Measurements from ENCODE around the gene CDK5RAP2. TPM values are rescaled to one million over a fixed set of nuclear protein-coding genes. Genes with fewer than 3 reads are reported as not detected.
"Not testable (repeated sequence)": the region's sequence is repeated elsewhere in the genome, so short reads cannot be mapped to it uniquely, and the experiment has no call there.

The CDK5RAP2 gene
- polyA plus RNA-seq, 4 donors = 15.7 to 49.3 (median 18.9) TPM

DNA sequence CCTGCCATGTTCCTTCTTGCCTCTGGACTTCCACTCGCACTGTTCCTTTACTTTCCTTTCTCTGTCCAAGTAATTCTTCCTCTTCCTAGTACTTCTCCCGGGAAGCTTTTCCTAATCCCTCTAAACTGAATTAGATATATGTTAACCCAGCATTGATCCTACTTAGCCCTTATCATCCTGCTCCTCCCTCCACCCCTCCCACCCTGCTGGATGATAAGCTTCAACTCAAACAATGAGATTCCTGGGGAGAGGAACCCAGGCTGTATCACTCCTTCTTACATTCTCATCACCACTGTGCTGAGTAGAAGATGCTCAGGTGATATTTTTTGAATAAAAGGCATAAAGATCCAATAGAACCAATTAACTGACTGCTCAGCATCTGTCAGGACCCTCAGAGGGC is 45.7 kb downstream of the CDK5RAP2 start:
- H3K27me3 ChIP-seq (ENCODE audit: control insufficient read depth in 3 of 3, insufficient read depth in 3 of 3, low read length in 3 of 3) = no peaks in the 10 kb centered on the region
- FAIRE-seq (no peak), DNase-seq (peak in 1 of 2 donors; percentile 22)
- peaks cover 0 to 2% (median 0%) of the 10 kb centered on the region in 3 donors for H3K4me1 ChIP-seq (ENCODE audit: control insufficient read depth in 3 of 3, insufficient read depth in 2 of 3, low read depth in 1 of 3, low read length in 2 of 3)
- H3K4me3 ChIP-seq (ENCODE audit: low read depth in 1 of 3, low read length in 3 of 3) = no peak overlapping the region
- peaks cover 12 to 44% (median 13%) of the 10 kb centered on the region in 3 donors for H3K36me3 ChIP-seq (ENCODE audit: control insufficient read depth in 3 of 3, insufficient read depth in 2 of 3, low read depth in 1 of 3, low read length in 3 of 3)
- H3K9me3 ChIP-seq (ENCODE audit: control insufficient read depth in 2 of 2, insufficient read depth in 1 of 2, low read depth in 1 of 2, low read length in 1 of 2) = no peaks in the 10 kb centered on the region
- WGBS, 3 donors = 57 to 78% (median 63%) methylated on average over 2 of the region's 2 CpGs
- no peak overlapping the region for H3K27ac ChIP-seq (ENCODE audit: low read depth in 1 of 3, low read length in 2 of 3)

DNA sequence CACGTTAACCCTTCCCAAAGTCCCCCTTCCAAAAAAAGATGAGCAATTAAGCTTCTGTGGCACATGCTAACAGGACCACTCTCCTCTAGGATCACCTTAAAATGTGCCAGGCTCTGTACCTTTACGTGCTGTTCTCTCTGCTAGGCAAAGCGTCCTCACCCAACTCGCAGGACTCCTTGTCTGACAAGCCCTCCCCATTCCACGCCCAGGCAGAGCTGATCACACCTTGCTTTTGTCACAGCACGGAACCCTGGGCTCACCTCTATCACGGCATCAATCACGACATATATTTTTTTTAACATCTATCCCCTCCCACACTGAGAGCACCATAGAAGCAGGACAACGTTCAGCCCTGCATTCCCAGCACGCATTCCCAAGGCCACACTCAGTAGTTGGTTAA is 47.1 kb downstream of the CDK5RAP2 start:
- DNase-seq (peak in 1 of 2 donors; percentile 14), FAIRE-seq (no peak)
- Histone ChIP-seq H3K36me3 (ENCODE audit: control insufficient read depth in 3 of 3, insufficient read depth in 2 of 3, low read depth in 1 of 3, low read length in 3 of 3) (peaks cover 13 to 52% (median 21%) of the 10 kb centered on the region in 3 donors), H3K27me3 (ENCODE audit: control insufficient read depth in 3 of 3, insufficient read depth in 3 of 3, low read length in 3 of 3) (no peaks in the 10 kb centered on the region), H3K4me1 (ENCODE audit: control insufficient read depth in 3 of 3, insufficient read depth in 2 of 3, low read depth in 1 of 3, low read length in 2 of 3) (peaks cover 0 to 2% (median 0%) of the 10 kb centered on the region in 3 donors), H3K9me3 (ENCODE audit: control insufficient read depth in 2 of 2, insufficient read depth in 1 of 2, low read depth in 1 of 2, low read length in 1 of 2) (no peaks in the 10 kb centered on the region), H3K4me3 (ENCODE audit: low read depth in 1 of 3, low read length in 3 of 3) (no peak overlapping the region), H3K27ac (ENCODE audit: low read depth in 1 of 3, low read length in 2 of 3) (peak overlapping the region in 1 of 3 donors; percentile 74)
- 87 to 92% (median 91%) methylated on average over 10 of the region's 10 CpGs for WGBS, 3 donors

DNA sequence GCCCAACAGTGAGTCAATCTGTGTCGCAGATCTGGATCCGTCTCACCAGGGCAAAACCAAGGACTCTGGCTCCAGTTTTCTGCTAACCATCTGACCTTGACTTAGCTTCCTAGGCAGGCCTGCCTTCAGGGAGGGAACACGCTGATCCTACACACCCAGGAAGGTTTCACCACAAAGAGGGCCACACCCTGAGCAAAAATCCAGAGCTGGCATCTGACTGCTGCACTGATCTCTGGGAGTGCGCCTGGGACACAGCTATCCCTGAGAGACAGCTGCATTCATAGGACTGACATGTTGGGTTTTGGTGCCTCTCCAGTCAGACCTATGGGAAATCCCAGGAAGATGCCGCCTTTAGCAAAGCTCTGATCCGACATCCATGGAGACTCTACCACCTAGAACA is 47.5 kb downstream of the CDK5RAP2 start:
- peaks cover 0 to 2% (median 0%) of the 10 kb centered on the region in 3 donors for H3K4me1 ChIP-seq (ENCODE audit: control insufficient read depth in 3 of 3, insufficient read depth in 2 of 3, low read depth in 1 of 3, low read length in 2 of 3)
- DNase-seq = peak; percentile 33 to 94
- no peak for FAIRE-seq
- WGBS, 3 donors = 51 to 85% (median 78%) methylated on average over 6 of the region's 6 CpGs
- no peaks in the 10 kb centered on the region for H3K9me3 ChIP-seq (ENCODE audit: control insufficient read depth in 2 of 2, insufficient read depth in 1 of 2, low read depth in 1 of 2, low read length in 1 of 2)
- peak overlapping the region in 1 of 3 donors; percentile 75 for H3K27ac ChIP-seq (ENCODE audit: low read depth in 1 of 3, low read length in 2 of 3)
- H3K36me3 ChIP-seq (ENCODE audit: control insufficient read depth in 3 of 3, insufficient read depth in 2 of 3, low read depth in 1 of 3, low read length in 3 of 3) = peaks cover 13 to 53% (median 23%) of the 10 kb centered on the region in 3 donors
- H3K4me3 ChIP-seq (ENCODE audit: low read depth in 1 of 3, low read length in 3 of 3) = no peak overlapping the region
- no peaks in the 10 kb centered on the region for H3K27me3 ChIP-seq (ENCODE audit: control insufficient read depth in 3 of 3, insufficient read depth in 3 of 3, low read length in 3 of 3)

DNA sequence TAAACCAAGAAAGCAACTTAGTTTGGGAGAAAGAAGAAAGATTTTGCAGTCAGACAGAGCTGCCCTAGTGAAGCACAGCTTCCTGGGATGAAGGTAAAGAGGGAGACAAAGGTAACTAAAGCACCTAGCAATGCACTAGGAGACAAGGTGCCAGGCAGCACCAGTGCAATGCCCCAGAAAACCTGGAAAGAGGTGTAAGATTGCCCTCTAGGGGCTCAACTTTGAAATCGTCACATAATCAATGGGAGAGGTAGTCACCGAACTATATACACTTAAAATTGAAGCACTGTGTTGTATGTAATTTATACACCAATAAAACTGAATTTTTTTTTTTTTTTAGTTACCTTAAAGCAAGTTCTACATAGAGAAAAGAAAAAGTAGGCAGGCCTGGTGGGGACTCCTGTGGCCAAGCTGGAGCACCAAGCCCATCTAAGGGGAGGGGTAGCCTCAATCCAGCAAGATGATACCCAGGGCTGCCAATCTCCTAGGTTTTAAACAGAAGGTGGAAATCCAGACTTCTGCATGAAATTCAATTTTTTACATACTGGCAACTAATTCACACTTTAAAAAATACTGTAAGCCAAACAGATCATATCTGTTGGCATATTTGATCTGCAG is 48.2 kb downstream of the CDK5RAP2 start:
- DNase-seq = peak; percentile 20 to 68
- H3K36me3 ChIP-seq (ENCODE audit: control insufficient read depth in 3 of 3, insufficient read depth in 2 of 3, low read depth in 1 of 3, low read length in 3 of 3) = peaks cover 18 to 55% (median 23%) of the 10 kb centered on the region in 3 donors
- peaks cover 0 to 2% (median 0%) of the 10 kb centered on the region in 3 donors for H3K4me1 ChIP-seq (ENCODE audit: control insufficient read depth in 3 of 3, insufficient read depth in 2 of 3, low read depth in 1 of 3, low read length in 2 of 3)
- no peak overlapping the region for H3K4me3 ChIP-seq (ENCODE audit: low read depth in 1 of 3, low read length in 3 of 3)
- H3K9me3 ChIP-seq (ENCODE audit: control insufficient read depth in 2 of 2, insufficient read depth in 1 of 2, low read depth in 1 of 2, low read length in 1 of 2) = no peaks in the 10 kb centered on the region
- 77 to 83% (median 78%) methylated on average over 2 of the region's 2 CpGs for WGBS, 3 donors
- no peaks in the 10 kb centered on the region for H3K27me3 ChIP-seq (ENCODE audit: control insufficient read depth in 3 of 3, insufficient read depth in 3 of 3, low read length in 3 of 3)
- H3K27ac ChIP-seq (ENCODE audit: low read depth in 1 of 3, low read length in 2 of 3) = peak overlapping the region in 2 of 3 donors; percentile 16 to 75
- no peak for FAIRE-seq

DNA sequence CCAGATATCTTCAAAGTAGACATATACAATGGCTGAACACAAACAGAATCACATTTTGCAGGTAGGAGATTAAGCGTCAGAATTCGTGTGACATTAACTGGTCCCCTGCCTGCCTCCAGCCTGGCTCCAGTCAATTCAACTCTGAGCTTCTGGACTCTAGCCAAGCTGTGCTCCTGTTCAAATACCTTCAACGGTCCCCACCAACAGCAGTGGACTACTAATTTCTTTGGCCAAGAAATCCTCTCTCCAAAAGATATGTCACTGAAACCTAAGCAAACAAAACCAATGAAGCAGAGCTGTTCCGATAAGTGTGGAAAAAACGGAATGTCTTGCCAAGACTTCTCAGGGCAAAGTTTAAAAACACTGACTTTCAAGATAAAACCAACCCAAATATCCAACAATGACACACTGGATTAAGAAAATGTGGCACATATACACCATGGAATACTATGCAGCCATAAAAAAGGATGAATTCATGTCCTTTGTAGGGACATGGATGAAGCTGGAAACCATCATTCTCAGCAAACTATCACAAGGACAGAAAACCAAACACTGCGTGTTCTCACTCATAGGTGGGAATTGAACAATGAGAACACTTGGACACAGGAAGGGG is 49.6 kb downstream of the CDK5RAP2 start:
- not testable (repeated sequence) for DNase-seq; H3K27ac ChIP-seq (ENCODE audit: low read depth in 1 of 3, low read length in 2 of 3); H3K4me1 ChIP-seq (ENCODE audit: control insufficient read depth in 3 of 3, insufficient read depth in 2 of 3, low read depth in 1 of 3, low read length in 2 of 3); H3K9me3 ChIP-seq (ENCODE audit: control insufficient read depth in 2 of 2, insufficient read depth in 1 of 2, low read depth in 1 of 2, low read length in 1 of 2); H3K27me3 ChIP-seq (ENCODE audit: control insufficient read depth in 3 of 3, insufficient read depth in 3 of 3, low read length in 3 of 3); H3K4me3 ChIP-seq (ENCODE audit: low read depth in 1 of 3, low read length in 3 of 3); FAIRE-seq
- 80 to 87% (median 82%) methylated on average over 5 to 6 of the region's 6 CpGs for WGBS, 3 donors
- H3K36me3 ChIP-seq (ENCODE audit: control insufficient read depth in 3 of 3, insufficient read depth in 2 of 3, low read depth in 1 of 3, low read length in 3 of 3) = peaks cover 12 to 64% (median 22%) of the 10 kb centered on the region in 3 donors

DNA sequence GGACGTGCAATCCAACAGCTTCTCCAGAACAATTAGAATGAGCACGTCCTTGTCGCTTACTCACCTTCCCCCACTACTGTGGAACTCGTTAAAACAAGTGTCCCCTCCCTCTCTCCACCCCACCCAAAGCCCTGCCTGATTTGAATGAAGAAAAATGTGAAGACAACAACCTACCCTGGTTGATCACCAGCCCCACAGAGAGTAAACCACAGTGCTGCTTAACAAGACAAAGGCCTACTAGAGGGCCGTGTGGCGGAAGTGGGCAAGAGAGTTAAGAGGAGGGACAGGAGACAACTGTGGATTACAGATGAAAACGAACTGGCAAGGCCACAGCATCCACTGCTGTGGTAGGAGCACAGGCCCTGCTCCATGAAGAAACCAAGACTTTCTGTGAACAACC is 51.1 kb downstream of the CDK5RAP2 start:
- WGBS, 3 donors = 85 to 89% (median 88%) methylated on average over 7 of the region's 7 CpGs
- Histone ChIP-seq H3K36me3 (ENCODE audit: control insufficient read depth in 3 of 3, insufficient read depth in 2 of 3, low read depth in 1 of 3, low read length in 3 of 3) (peaks cover 9 to 56% (median 26%) of the 10 kb centered on the region in 3 donors), H3K27me3 (ENCODE audit: control insufficient read depth in 3 of 3, insufficient read depth in 3 of 3, low read length in 3 of 3) (no peaks in the 10 kb centered on the region), H3K4me1 (ENCODE audit: control insufficient read depth in 3 of 3, insufficient read depth in 2 of 3, low read depth in 1 of 3, low read length in 2 of 3) (peaks cover 0 to 2% (median 0%) of the 10 kb centered on the region in 3 donors), H3K9me3 (ENCODE audit: control insufficient read depth in 2 of 2, insufficient read depth in 1 of 2, low read depth in 1 of 2, low read length in 1 of 2) (no peaks in the 10 kb centered on the region), H3K4me3 (ENCODE audit: low read depth in 1 of 3, low read length in 3 of 3) (no peak overlapping the region), H3K27ac (ENCODE audit: low read depth in 1 of 3, low read length in 2 of 3) (no peak overlapping the region)
- DNase-seq (no peak), FAIRE-seq (no peak)

DNA sequence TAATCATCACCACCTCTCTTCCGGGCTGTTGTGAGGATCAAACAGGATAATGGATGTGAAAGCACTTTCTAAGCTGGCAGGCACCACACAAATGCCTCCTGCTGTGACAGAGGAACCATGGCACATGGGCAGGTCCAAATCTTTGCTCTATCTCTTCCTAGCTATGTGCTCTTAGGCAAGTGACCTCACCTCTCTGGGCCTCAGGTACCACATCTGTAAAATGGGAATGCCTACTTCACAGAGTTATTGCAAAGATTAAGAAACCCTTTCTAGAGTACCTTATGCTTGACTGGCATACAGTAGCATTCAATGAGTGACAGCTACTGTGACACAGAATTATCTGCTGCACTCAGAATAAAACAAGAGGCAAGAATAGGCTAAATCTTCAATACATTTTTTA is 51.6 kb downstream of the CDK5RAP2 start:
- Histone ChIP-seq H3K36me3 (ENCODE audit: control insufficient read depth in 3 of 3, insufficient read depth in 2 of 3, low read depth in 1 of 3, low read length in 3 of 3) (peaks cover 9 to 55% (median 27%) of the 10 kb centered on the region in 3 donors), H3K27ac (ENCODE audit: low read depth in 1 of 3, low read length in 2 of 3) (no peak overlapping the region), H3K9me3 (ENCODE audit: control insufficient read depth in 2 of 2, insufficient read depth in 1 of 2, low read depth in 1 of 2, low read length in 1 of 2) (no peaks in the 10 kb centered on the region), H3K4me1 (ENCODE audit: control insufficient read depth in 3 of 3, insufficient read depth in 2 of 3, low read depth in 1 of 3, low read length in 2 of 3) (peaks cover 0 to 2% (median 0%) of the 10 kb centered on the region in 3 donors), H3K4me3 (ENCODE audit: low read depth in 1 of 3, low read length in 3 of 3) (no peak overlapping the region), H3K27me3 (ENCODE audit: control insufficient read depth in 3 of 3, insufficient read depth in 3 of 3, low read length in 3 of 3) (no peaks in the 10 kb centered on the region)
- FAIRE-seq (no peak), DNase-seq (no peak)
- WGBS, 3 donors = 93 to 100% (median 96%) methylated on average over 1 of the region's 1 CpG

DNA sequence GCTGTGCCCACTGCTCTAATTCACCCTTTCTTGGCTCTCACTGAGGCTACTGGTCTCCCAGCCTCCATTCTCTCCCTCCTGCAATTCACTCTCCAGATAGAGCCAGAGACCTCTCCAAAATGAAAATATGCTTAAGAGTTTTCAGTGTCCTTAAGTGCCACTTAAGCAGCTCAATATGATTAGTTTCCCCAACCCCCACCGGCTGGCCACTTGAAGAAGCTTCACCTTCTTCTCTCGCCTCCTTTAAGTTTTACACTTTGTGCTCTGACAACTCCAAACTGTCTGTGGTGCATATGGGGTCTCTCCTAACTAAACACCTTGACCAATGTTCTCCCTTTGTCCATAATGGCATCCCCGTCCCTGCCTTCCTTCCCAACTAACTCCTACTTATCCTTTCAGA is 53.4 kb downstream of the CDK5RAP2 start:
- H3K27ac ChIP-seq (ENCODE audit: low read depth in 1 of 3, low read length in 2 of 3) = no peak overlapping the region
- H3K4me1 ChIP-seq (ENCODE audit: control insufficient read depth in 3 of 3, insufficient read depth in 2 of 3, low read depth in 1 of 3, low read length in 2 of 3) = no peaks in the 10 kb centered on the region
- H3K9me3 ChIP-seq (ENCODE audit: control insufficient read depth in 2 of 2, insufficient read depth in 1 of 2, low read depth in 1 of 2, low read length in 1 of 2) = no peaks in the 10 kb centered on the region
- no peaks in the 10 kb centered on the region for H3K27me3 ChIP-seq (ENCODE audit: control insufficient read depth in 3 of 3, insufficient read depth in 3 of 3, low read length in 3 of 3)
- H3K4me3 ChIP-seq (ENCODE audit: low read depth in 1 of 3, low read length in 3 of 3) = no peak overlapping the region
- WGBS, 3 donors = 95% methylated on average over 3 of the region's 3 CpGs
- DNase-seq (no peak), FAIRE-seq (no peak)
- peaks cover 9 to 40% (median 30%) of the 10 kb centered on the region in 3 donors for H3K36me3 ChIP-seq (ENCODE audit: control insufficient read depth in 3 of 3, insufficient read depth in 2 of 3, low read depth in 1 of 3, low read length in 3 of 3)
